ENCODE measurements around the gene HSPB9.

The HSPB9 gene

GRCh38 chr17:42114118-42114517 lies 8.5 kb upstream of the HSPB9 start:
- intact Hi-C loops (cut with DNase I), result loop anchor here (10.0 kb wide), 1 partner anchor 149 kb away; the partner anchor contains the start of gene CNP
- no peak for DNase-seq

GRCh38 chr17:42116705-42117396 lies 5.8 kb upstream of the HSPB9 start:
- peak; percentile 65 to 92 (median 84) for DNase-seq
- intact Hi-C loops (cut with DNase I), result loop anchor here (10.0 kb wide), 1 partner anchor 152 kb away; the partner anchor contains the start of gene CNP

- intact Hi-C loops (cut with DNase I), result loop anchor here (10.0 kb wide), 1 partner anchor 153 kb away; the partner anchor contains the start of gene CNP
- no peak for DNase-seq
Measured at GRCh38 chr17:42117397-42118125, 5.0 kb upstream of the HSPB9 start.

GRCh38 chr17:42118126-42118510 lies 4.5 kb upstream of the HSPB9 start:
- intact Hi-C loops (cut with DNase I), result loop anchor here (10.0 kb wide), 1 partner anchor 153 kb away; the partner anchor contains the start of gene CNP
- DNase-seq, result no peak

- peak in 10 of 42 donors; percentile 26 to 60 (median 48) for DNase-seq
- intact Hi-C loops (cut with DNase I), result loop anchor here (10.0 kb wide), 1 partner anchor 154 kb away; the partner anchor contains the start of gene CNP
Measured at GRCh38 chr17:42118545-42118944, 4.1 kb upstream of the HSPB9 start.

- intact Hi-C loops (cut with DNase I), result loop anchor here (10.0 kb wide), 1 partner anchor 154 kb away; the partner anchor contains the start of gene CNP
- no peak for DNase-seq
Measured at GRCh38 chr17:42119301-42119700, 3.3 kb upstream of the HSPB9 start.

- intact Hi-C loops (cut with DNase I), result no loop called here
Measured at GRCh38 chr17:42120161-42120769, 2.3 kb upstream of the HSPB9 start.

GRCh38 chr17:42120770-42121769 lies 1.5 kb upstream of the HSPB9 start, which contains the start of gene KAT2A:
TSS of gene KAT2A (minus strand) at chr17:42121367. CDS start at chr17:42121304, 63 bp downstream.
- intact Hi-C loops (cut with DNase I), result no loop called here
- peak; percentile 71 to 95 (median 90) for DNase-seq

More at GRCh38 chr17:42120161-42120769, 2.3 kb upstream of the HSPB9 start:
- no peak for DNase-seq

GRCh38 chr17:42124256-42124655 lies 1.7 kb downstream of the HSPB9 start:
- DNase-seq, result no peak
- intact Hi-C loops (cut with DNase I), result no loop called here

- DNase-seq, result no peak
- intact Hi-C loops (cut with DNase I), result no loop called here
Measured at GRCh38 chr17:42125565-42125964, 3.0 kb downstream of the HSPB9 start.

GRCh38 chr17:42126836-42127235 lies 4.2 kb downstream of the HSPB9 start:
- no peak for DNase-seq

GRCh38 chr17:42127414-42127813 lies 4.8 kb downstream of the HSPB9 start:
- no peak for DNase-seq
- intact Hi-C loops (cut with DNase I), result no loop called here

More at GRCh38 chr17:42126836-42127235, 4.2 kb downstream of the HSPB9 start:
- intact Hi-C loops (cut with DNase I), result no loop called here

GRCh38 chr17:42129109-42129837 lies 6.7 kb downstream of the HSPB9 start:
- intact Hi-C loops (cut with DNase I), result no loop called here
- DNase-seq, result peak in 12 of 42 donors; percentile 18 to 64 (median 40)

GRCh38 chr17:42130310-42130936 lies 7.8 kb downstream of the HSPB9 start:
- intact Hi-C loops (cut with DNase I), result no loop called here

GRCh38 chr17:42131232-42131631 lies 8.6 kb downstream of the HSPB9 start:
- intact Hi-C loops (cut with DNase I), result no loop called here
- DNase-seq, result no peak

More at GRCh38 chr17:42130310-42130936, 7.8 kb downstream of the HSPB9 start:
- no peak for DNase-seq

- intact Hi-C loops (cut with DNase I), result no loop called here
- DNase-seq, result no peak
Measured at GRCh38 chr17:42131981-42132432, 9.4 kb downstream of the HSPB9 start.

- intact Hi-C loops (cut with DNase I), result no loop called here
- peak in 41 of 42 donors; percentile 41 to 89 (median 71) for DNase-seq
Measured at GRCh38 chr17:42132941-42133340, 10.3 kb downstream of the HSPB9 start.
